Testis (tissue), 3 donors: ENCODE measurements around the gene PLB1. TPM values are rescaled to one million over a fixed set of nuclear protein-coding genes. Genes with fewer than 3 reads are reported as not detected.

ENCODE experiments used
- DNase-seq: peaks from one replicate; pipeline ENCODE4 v3.0.0-alpha.2; 2019
- H3K27ac ChIP-seq, 2 donors: fragments of 200-600 bp; sonication (generic); one replicate each; pipeline ENCODE4 v1.5.1; 2019
- H3K27me3 ChIP-seq: fragments of 200-600 bp; sonication (generic); one replicate; pipeline ENCODE4 v1.5.1; 2019
- H3K36me3 ChIP-seq: fragments of 200-600 bp; sonication (generic); one replicate; pipeline ENCODE4 v1.5.1; 2017; ENCODE audit warnings: low read depth; ENCODE audit errors: missing control alignments
- H3K4me1 ChIP-seq: fragments of 200-600 bp; sonication (generic); one replicate; pipeline ENCODE4 v1.5.1; 2019
- H3K4me3 ChIP-seq, 2 donors: fragments of 200-600 bp; sonication (generic); one replicate each; pipeline ENCODE4 v1.5.1; 2017 to 2019
- H3K9me3 ChIP-seq: fragments of 200-600 bp; sonication (generic); one replicate; pipeline ENCODE4 v1.5.1; 2017
- POLR2A ChIP-seq: fragments of 450-650 bp; IDR thresholded peaks from one replicate; pipeline ENCODE4 v1.6.1; 2017; ENCODE audit warnings: antibody characterized with exemption, mild to moderate bottlenecking, moderate library complexity
- WGBS, 2 donors: methylation state at CpG; one replicate each; pipeline ENCODE4 v1.1.5; 2018; 5-methylcytosine and 5-hydroxymethylcytosine counted together
- intact Hi-C: fragments of 100-400 bp; cut with DNase I; formaldehyde crosslinking; loops from one replicate; pipeline ENCODE4 v1.15.1; 2023; ENCODE audit warnings: low total_unique reads
- polyA plus RNA-seq: library from polyadenylated mRNA; stranded (reverse); fragments of 350-450 nt; fragmentation: Illumina TruSeq; extraction: RNeasy Lipid Tissue Mini Kit (QIAGEN cat#74804); gene quantifications from one replicate; pipeline ENCODE4 v1.2.3, GENCODE V29; 2014; ENCODE audit warnings: low read depth, low replicate concordance; ENCODE audit not compliant: insufficient read depth
- total RNA-seq, 2 donors: library from RNA; depleted of rRNA; stranded (reverse); fragments of >200 nt; gene quantifications; one replicate each; pipeline ENCODE4 v1.2.3, GENCODE V29; 2016
- TF ChIP-seq, protein P1 (sequence below), 3 experiments: fragments of 450-650 bp in 2 of 3; fragments of 200-600 bp in 1 of 3; sonication (generic) in 1 of 3; IDR thresholded peaks; one replicate each; pipeline ENCODE4 v1.5.1; 2016 to 2019; ENCODE audit warnings: antibody characterized with exemption in 3 of 3, mild to moderate bottlenecking in 2 of 3, moderate library complexity in 1 of 3

The PLB1 gene
- total and polyA plus RNA-seq, 3 donors from 2014 or later = 7.6 to 10.9 (median 10.4) TPM

DNA sequence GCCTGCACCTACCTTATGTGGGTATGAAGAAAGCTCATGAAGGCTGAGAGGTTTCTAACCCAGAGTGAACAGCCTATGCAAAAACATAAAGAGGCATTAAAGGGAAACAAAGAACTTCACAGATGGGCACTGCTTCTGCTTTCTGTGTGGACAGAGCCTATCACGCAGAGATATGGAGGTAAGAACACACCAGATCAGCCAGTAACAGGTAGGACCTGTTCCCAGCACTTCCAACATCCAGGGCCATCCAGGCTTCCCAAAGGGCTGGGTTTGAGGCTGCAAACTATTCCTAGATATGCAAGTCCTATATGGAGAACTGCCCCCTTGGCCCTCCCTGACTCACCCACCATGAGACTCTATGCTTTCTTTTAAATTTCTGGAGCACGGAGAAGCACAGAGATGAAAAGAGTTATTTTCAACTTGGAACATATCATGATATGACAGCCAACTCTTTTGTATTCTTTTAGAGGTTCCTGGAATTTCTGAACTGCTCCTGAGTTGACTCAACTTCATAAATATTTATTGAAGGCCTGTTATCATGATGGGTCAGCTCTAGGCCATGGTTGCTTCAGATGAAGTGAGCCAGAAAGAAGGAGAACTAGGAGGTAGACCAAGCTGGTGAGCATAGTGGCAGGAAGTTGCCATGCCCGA is 178.3 kb downstream of the PLB1 start:
- Histone ChIP-seq H3K4me3 (no peak overlapping the region), H3K36me3 (no peaks in the 10 kb centered on the region), H3K27me3 (no peaks in the 10 kb centered on the region), H3K4me1 (peaks cover 17% of the 10 kb centered on the region), H3K9me3 (no peaks in the 10 kb centered on the region), H3K27ac (no peak overlapping the region)
- 91 to 93% methylated on average over 3 of the region's 3 CpGs for WGBS, 2 donors
- intact Hi-C loops = no loop called here
- no peak for DNase-seq
- TF ChIP-seq, protein P1, sequence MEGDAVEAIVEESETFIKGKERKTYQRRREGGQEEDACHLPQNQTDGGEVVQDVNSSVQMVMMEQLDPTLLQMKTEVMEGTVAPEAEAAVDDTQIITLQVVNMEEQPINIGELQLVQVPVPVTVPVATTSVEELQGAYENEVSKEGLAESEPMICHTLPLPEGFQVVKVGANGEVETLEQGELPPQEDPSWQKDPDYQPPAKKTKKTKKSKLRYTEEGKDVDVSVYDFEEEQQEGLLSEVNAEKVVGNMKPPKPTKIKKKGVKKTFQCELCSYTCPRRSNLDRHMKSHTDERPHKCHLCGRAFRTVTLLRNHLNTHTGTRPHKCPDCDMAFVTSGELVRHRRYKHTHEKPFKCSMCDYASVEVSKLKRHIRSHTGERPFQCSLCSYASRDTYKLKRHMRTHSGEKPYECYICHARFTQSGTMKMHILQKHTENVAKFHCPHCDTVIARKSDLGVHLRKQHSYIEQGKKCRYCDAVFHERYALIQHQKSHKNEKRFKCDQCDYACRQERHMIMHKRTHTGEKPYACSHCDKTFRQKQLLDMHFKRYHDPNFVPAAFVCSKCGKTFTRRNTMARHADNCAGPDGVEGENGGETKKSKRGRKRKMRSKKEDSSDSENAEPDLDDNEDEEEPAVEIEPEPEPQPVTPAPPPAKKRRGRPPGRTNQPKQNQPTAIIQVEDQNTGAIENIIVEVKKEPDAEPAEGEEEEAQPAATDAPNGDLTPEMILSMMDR (IDR thresholded peaks at IDR 0.05) = no peak

DNA sequence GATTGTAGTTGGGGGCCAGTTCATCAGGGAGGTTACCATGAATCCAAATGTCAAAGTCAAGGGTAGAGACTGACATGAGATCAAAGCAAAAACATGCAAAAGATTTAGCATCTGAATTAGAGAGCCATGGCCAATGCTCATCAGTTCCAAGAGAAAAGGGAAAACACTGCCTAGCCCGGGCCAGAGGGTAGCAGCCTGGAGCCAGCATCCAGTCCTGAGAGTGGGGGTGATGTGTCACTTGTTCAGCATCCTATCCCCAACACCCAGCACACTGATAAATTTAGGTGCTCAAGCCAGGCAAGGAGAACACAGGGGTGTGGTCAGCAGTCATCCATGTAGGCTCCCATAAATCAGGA is 178.8 kb downstream of the PLB1 start:
- Histone ChIP-seq H3K27me3 (no peaks in the 10 kb centered on the region), H3K36me3 (no peaks in the 10 kb centered on the region), H3K4me3 (no peak overlapping the region), H3K9me3 (no peaks in the 10 kb centered on the region), H3K4me1 (peaks cover 22% of the 10 kb centered on the region), H3K27ac (no peak overlapping the region)
- no peak for DNase-seq
- 77 to 100% methylated on average over 1 of the region's 1 CpG for WGBS, 2 donors
- TF ChIP-seq POLR2A = no peak
- TF ChIP-seq, protein P1 (IDR thresholded peaks at IDR 0.05) = no peak
- intact Hi-C loops = no loop called here

DNA sequence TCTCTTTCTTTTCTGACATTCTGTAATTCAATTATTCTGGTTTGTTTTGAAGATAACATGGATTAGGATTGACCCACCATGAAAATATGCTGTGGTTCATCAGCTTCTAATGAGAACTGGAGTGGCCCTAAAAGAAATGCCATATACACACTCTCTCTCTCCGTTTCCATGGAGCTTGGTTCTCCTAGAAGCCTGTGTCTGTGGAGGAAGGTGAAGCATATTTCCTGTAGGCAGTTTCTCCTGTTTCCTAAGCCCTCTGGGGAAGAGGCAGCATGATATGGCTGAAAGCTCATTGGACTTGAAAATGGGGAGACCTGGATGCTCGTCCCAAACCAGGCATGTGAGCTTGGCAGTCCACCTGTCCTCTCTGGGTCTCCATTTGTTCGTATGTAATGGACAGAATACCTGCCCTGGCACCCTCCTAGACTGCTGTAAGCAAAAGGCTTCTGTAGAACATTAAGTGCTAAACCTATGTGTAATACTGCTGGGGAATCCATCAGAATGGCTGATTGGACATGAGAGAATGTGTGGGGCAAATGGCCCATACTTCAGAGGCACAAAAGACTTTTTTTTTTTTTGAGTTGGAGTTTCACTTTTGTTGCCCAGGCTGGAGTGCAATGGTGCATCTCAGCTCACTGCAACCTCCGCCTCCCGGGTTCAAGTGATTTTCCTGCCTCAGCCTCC is 180.4 kb downstream of the PLB1 start:
- TF ChIP-seq, protein P1 (IDR thresholded peaks at IDR 0.05) = no peak
- no peak for TF ChIP-seq POLR2A
- H3K9me3 ChIP-seq = no peaks in the 10 kb centered on the region
- no peaks in the 10 kb centered on the region for H3K27me3 ChIP-seq
- DNase-seq = no peak
- no peak overlapping the region for H3K4me3 ChIP-seq
- WGBS, 2 donors = 94 to 97% methylated on average over 5 of the region's 5 CpGs
- no peaks in the 10 kb centered on the region for H3K36me3 ChIP-seq
- H3K4me1 ChIP-seq = peaks cover 26% of the 10 kb centered on the region
- intact Hi-C loops = no loop called here
- no peak overlapping the region for H3K27ac ChIP-seq

- WGBS, 2 donors = 36 to 59% methylated on average over 11 of the region's 11 CpGs
- H3K9me3 ChIP-seq = no peaks in the 10 kb centered on the region
- H3K4me1 ChIP-seq = peaks cover 34% of the 10 kb centered on the region
These were observed 182.5 kb downstream of the PLB1 start for GRCh38 chr2:28678175-28678855.

More at GRCh38 chr2:28678175-28678855, 182.5 kb downstream of the PLB1 start:
- intact Hi-C loops = no loop called here
- Histone ChIP-seq H3K4me3 (no peak overlapping the region), H3K27ac (peak overlapping the region; percentile 62 to 68), H3K27me3 (no peaks in the 10 kb centered on the region), H3K36me3 (no peaks in the 10 kb centered on the region)
- DNase-seq = peak; percentile 85
- no peak for TF ChIP-seq POLR2A
- TF ChIP-seq, protein P1 (IDR thresholded peaks at IDR 0.05) = no peak
